Measurements from ENCODE around the gene LAMA2. TPM values are rescaled to one million over a fixed set of nuclear protein-coding genes. Genes with fewer than 3 reads are reported as not detected.

The LAMA2 gene
- total RNA-seq, 1 experiment from 2014 or later, result 0.02 TPM

- POLR2A ChIA-PET, result no interaction called here
- no peaks in the 10 kb centered on the region for H3K9me3 Mint-ChIP-seq (ENCODE audit: unreplicated experiment)
- H3K4me3 Mint-ChIP-seq (ENCODE audit: unreplicated experiment), result no peak overlapping the region
- H3K4me1 Mint-ChIP-seq (ENCODE audit: low read depth, unreplicated experiment), result no peaks in the 10 kb centered on the region
- H3K36me3 Mint-ChIP-seq (ENCODE audit: insufficient read depth, unreplicated experiment), result no peaks in the 10 kb centered on the region
- TF ChIP-seq, protein P1, sequence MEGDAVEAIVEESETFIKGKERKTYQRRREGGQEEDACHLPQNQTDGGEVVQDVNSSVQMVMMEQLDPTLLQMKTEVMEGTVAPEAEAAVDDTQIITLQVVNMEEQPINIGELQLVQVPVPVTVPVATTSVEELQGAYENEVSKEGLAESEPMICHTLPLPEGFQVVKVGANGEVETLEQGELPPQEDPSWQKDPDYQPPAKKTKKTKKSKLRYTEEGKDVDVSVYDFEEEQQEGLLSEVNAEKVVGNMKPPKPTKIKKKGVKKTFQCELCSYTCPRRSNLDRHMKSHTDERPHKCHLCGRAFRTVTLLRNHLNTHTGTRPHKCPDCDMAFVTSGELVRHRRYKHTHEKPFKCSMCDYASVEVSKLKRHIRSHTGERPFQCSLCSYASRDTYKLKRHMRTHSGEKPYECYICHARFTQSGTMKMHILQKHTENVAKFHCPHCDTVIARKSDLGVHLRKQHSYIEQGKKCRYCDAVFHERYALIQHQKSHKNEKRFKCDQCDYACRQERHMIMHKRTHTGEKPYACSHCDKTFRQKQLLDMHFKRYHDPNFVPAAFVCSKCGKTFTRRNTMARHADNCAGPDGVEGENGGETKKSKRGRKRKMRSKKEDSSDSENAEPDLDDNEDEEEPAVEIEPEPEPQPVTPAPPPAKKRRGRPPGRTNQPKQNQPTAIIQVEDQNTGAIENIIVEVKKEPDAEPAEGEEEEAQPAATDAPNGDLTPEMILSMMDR (IDR thresholded peaks at IDR 0.05; ENCODE audit: insufficient read depth in 1 of 2, low read depth in 1 of 2, low read length in 1 of 2, severe bottlenecking in 1 of 2, unreplicated experiment in 1 of 2), result no peak
- intact Hi-C loops (cut with micrococcal nuclease; ENCODE audit: unreplicated experiment), result no loop called here
- Histone ChIP-seq H3K4me1 (no peaks in the 10 kb centered on the region), H3K27me3 (replicated peaks; ENCODE audit: control insufficient read depth, insufficient read depth, low read length) (no peaks in the 10 kb centered on the region), H3K36me3 (ENCODE audit: control insufficient read depth, insufficient read depth, low read length) (no peaks in the 10 kb centered on the region), H3K4me3 (ENCODE audit: low read depth, low read length) (no peak overlapping the region), H3K9me3 (no peaks in the 10 kb centered on the region)
- H3K27ac Mint-ChIP-seq (ENCODE audit: unreplicated experiment), result no peak overlapping the region
- BruUV-seq (replicated peaks), result no TSS peak
- CTCF ChIA-PET, result no interaction called here
- peaks cover 5% of the 10 kb centered on the region for H3K27me3 Mint-ChIP-seq (ENCODE audit: insufficient read depth, unreplicated experiment)
- DNase-seq, result no peak
Measured at GRCh38 chr6:129269891-129270290, 387.0 kb downstream of the LAMA2 start.

DNA sequence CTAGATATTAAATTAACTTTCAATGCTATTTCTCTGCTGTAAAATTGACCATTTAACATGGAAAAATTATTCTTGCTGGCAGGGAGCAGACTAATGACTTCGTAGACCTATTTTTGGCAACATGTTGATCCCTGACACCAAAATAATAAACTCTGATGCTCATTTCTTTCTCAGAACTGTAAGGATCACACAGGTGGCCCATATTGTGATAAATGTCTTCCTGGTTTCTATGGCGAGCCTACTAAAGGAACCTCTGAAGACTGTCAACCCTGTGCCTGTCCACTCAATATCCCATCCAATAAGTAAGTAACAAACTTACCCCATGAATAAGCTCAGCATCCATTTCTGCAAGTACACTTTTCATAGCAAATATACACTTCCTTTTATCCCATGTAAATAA is 387.5 kb downstream of the LAMA2 start:
- ChIA-PET POLR2A (no interaction called here), CTCF (no interaction called here)
- Histone ChIP-seq H3K4me3 (ENCODE audit: low read depth, low read length) (no peak overlapping the region), H3K36me3 (ENCODE audit: control insufficient read depth, insufficient read depth, low read length) (no peaks in the 10 kb centered on the region), H3K4me1 (no peaks in the 10 kb centered on the region), H3K27me3 (replicated peaks; ENCODE audit: control insufficient read depth, insufficient read depth, low read length) (no peaks in the 10 kb centered on the region), H3K9me3 (no peaks in the 10 kb centered on the region)
- no peaks in the 10 kb centered on the region for H3K9me3 Mint-ChIP-seq (ENCODE audit: unreplicated experiment)
- H3K27ac Mint-ChIP-seq (ENCODE audit: unreplicated experiment), result no peak overlapping the region
- H3K36me3 Mint-ChIP-seq (ENCODE audit: insufficient read depth, unreplicated experiment), result no peaks in the 10 kb centered on the region
- no peaks in the 10 kb centered on the region for H3K4me1 Mint-ChIP-seq (ENCODE audit: low read depth, unreplicated experiment)
- BruUV-seq (replicated peaks), result no TSS peak
- intact Hi-C loops (cut with micrococcal nuclease; ENCODE audit: unreplicated experiment), result no loop called here
- peaks cover 3% of the 10 kb centered on the region for H3K27me3 Mint-ChIP-seq (ENCODE audit: insufficient read depth, unreplicated experiment)
- H3K4me3 Mint-ChIP-seq (ENCODE audit: unreplicated experiment), result no peak overlapping the region
- TF ChIP-seq, protein P1 (IDR thresholded peaks at IDR 0.05; ENCODE audit: insufficient read depth in 1 of 2, low read depth in 1 of 2, low read length in 1 of 2, severe bottlenecking in 1 of 2, unreplicated experiment in 1 of 2), result no peak
- DNase-seq, result no peak

GRCh38 chr6:129273161-129273560 is 390.2 kb downstream of the LAMA2 start:
- no peak for DNase-seq
- Mint-ChIP-seq H3K36me3 (ENCODE audit: insufficient read depth, unreplicated experiment) (no peaks in the 10 kb centered on the region), H3K9me3 (ENCODE audit: unreplicated experiment) (no peaks in the 10 kb centered on the region), H3K27me3 (ENCODE audit: insufficient read depth, unreplicated experiment) (no peaks in the 10 kb centered on the region), H3K4me1 (ENCODE audit: low read depth, unreplicated experiment) (no peaks in the 10 kb centered on the region), H3K27ac (ENCODE audit: unreplicated experiment) (no peak overlapping the region), H3K4me3 (ENCODE audit: unreplicated experiment) (no peak overlapping the region)
- no peaks in the 10 kb centered on the region for H3K9me3 ChIP-seq
- H3K36me3 ChIP-seq (ENCODE audit: control insufficient read depth, insufficient read depth, low read length), result no peaks in the 10 kb centered on the region
- H3K27me3 ChIP-seq (replicated peaks; ENCODE audit: control insufficient read depth, insufficient read depth, low read length), result no peaks in the 10 kb centered on the region
- no peak overlapping the region for H3K4me3 ChIP-seq (ENCODE audit: low read depth, low read length)
- POLR2A ChIA-PET, result no interaction called here
- no peaks in the 10 kb centered on the region for H3K4me1 ChIP-seq
- TF ChIP-seq, protein P1 (IDR thresholded peaks at IDR 0.05; ENCODE audit: insufficient read depth in 1 of 2, low read depth in 1 of 2, low read length in 1 of 2, severe bottlenecking in 1 of 2, unreplicated experiment in 1 of 2), result no peak
- CTCF ChIA-PET, result no interaction called here
- BruUV-seq (replicated peaks), result no TSS peak
- intact Hi-C loops (cut with micrococcal nuclease; ENCODE audit: unreplicated experiment), result no loop called here
